ENCODE data around the gene CHRDL2. TPM values are rescaled to one million over a fixed set of nuclear protein-coding genes. Genes with fewer than 3 reads are reported as not detected.

CHRDL2 gene
- total RNA-seq, 1 experiment from 2014 or later = not detected

- DNase-seq = no peak
- Histone ChIP-seq H3K27me3 (no peaks in the 10 kb centered on the region), H3K9me3 (replicated peaks) (no peaks in the 10 kb centered on the region), H3K4me1 (0 out of 2 replicates have a peak, but pooled peaks cover 8% of the 10 kb centered on the region), H3K27ac (no peak overlapping the region), H3K4me3 (no peak overlapping the region), H3K36me3 (no peaks in the 10 kb centered on the region)
These were observed 22.1 kb downstream of the CHRDL2 start for GRCh38 chr11:74709175-74709574.

- no peaks in the 10 kb centered on the region for H3K27me3 ChIP-seq
- H3K9me3 ChIP-seq (replicated peaks) = no peaks in the 10 kb centered on the region
- no peak for DNase-seq
- H3K4me3 ChIP-seq = no peak overlapping the region
- H3K36me3 ChIP-seq = no peaks in the 10 kb centered on the region
- no peaks in the 10 kb centered on the region for H3K4me1 ChIP-seq
- H3K27ac ChIP-seq = no peak overlapping the region
These were observed 23.4 kb downstream of the CHRDL2 start for GRCh38 chr11:74707602-74708510.

GRCh38 chr11:74707182-74707581 is 24.0 kb downstream of the CHRDL2 start:
- Histone ChIP-seq H3K36me3 (no peaks in the 10 kb centered on the region), H3K4me1 (no peaks in the 10 kb centered on the region; the same call in 1 of the 2 replicates), H3K27ac (no peak overlapping the region), H3K9me3 (replicated peaks) (no peaks in the 10 kb centered on the region), H3K27me3 (no peaks in the 10 kb centered on the region), H3K4me3 (no peak overlapping the region)
- no peak for DNase-seq

GRCh38 chr11:74703211-74703610 is 28.0 kb downstream of the CHRDL2 start:
- H3K27me3 ChIP-seq = no peaks in the 10 kb centered on the region
- no peak overlapping the region for H3K4me3 ChIP-seq
- no peaks in the 10 kb centered on the region for H3K36me3 ChIP-seq
- no peak overlapping the region for H3K27ac ChIP-seq
- no peaks in the 10 kb centered on the region for H3K9me3 ChIP-seq (replicated peaks)
- DNase-seq = no peak
- H3K4me1 ChIP-seq = no peaks in the 10 kb centered on the region; the same call in 1 of the 2 replicates

- no peak overlapping the region for H3K27ac ChIP-seq
- no peaks in the 10 kb centered on the region for H3K9me3 ChIP-seq (replicated peaks)
- no peaks in the 10 kb centered on the region for H3K27me3 ChIP-seq
- no peak overlapping the region for H3K4me3 ChIP-seq
- peak; percentile 65 to 84 for DNase-seq
- no peaks in the 10 kb centered on the region for H3K36me3 ChIP-seq
- no peaks in the 10 kb centered on the region; the same call in 1 of the 2 replicates for H3K4me1 ChIP-seq
These were observed 28.7 kb downstream of the CHRDL2 start for GRCh38 chr11:74702383-74703007.

GRCh38 chr11:74701351-74701750 is 29.9 kb downstream of the CHRDL2 start:
- Histone ChIP-seq H3K4me1 (no peaks in the 10 kb centered on the region; the same call in 1 of the 2 replicates), H3K4me3 (no peak overlapping the region)

GRCh38 chr11:74699615-74700396 is 31.4 kb downstream of the CHRDL2 start:
- Histone ChIP-seq H3K27me3 (no peaks in the 10 kb centered on the region), H3K4me3 (no peak overlapping the region), H3K9me3 (replicated peaks) (no peaks in the 10 kb centered on the region), H3K4me1 (no peaks in the 10 kb centered on the region; the same call in 1 of the 2 replicates), H3K36me3 (no peaks in the 10 kb centered on the region), H3K27ac (no peak overlapping the region)
- DNase-seq = no peak

More at GRCh38 chr11:74701351-74701750, 29.9 kb downstream of the CHRDL2 start:
- Histone ChIP-seq H3K9me3 (replicated peaks) (no peaks in the 10 kb centered on the region), H3K36me3 (no peaks in the 10 kb centered on the region), H3K27me3 (no peaks in the 10 kb centered on the region), H3K27ac (no peak overlapping the region)
- no peak for DNase-seq

GRCh38 chr11:74697722-74698121 is 33.5 kb downstream of the CHRDL2 start:
- H3K36me3 ChIP-seq = no peaks in the 10 kb centered on the region
- no peak overlapping the region for H3K27ac ChIP-seq
- no peaks in the 10 kb centered on the region for H3K27me3 ChIP-seq
- DNase-seq = no peak
- H3K4me1 ChIP-seq = no peaks in the 10 kb centered on the region; the same call in 1 of the 2 replicates
- no peak overlapping the region for H3K4me3 ChIP-seq
- no peaks in the 10 kb centered on the region for H3K9me3 ChIP-seq (replicated peaks)

GRCh38 chr11:74696939-74697675 is 34.1 kb downstream of the CHRDL2 start:
- Histone ChIP-seq H3K4me3 (no peak overlapping the region), H3K27ac (no peak overlapping the region), H3K4me1 (peaks cover 2% of the 10 kb centered on the region), H3K9me3 (replicated peaks) (no peaks in the 10 kb centered on the region), H3K36me3 (no peaks in the 10 kb centered on the region), H3K27me3 (no peaks in the 10 kb centered on the region)
- DNase-seq = no peak

GRCh38 chr11:74696500-74696899 is 34.7 kb downstream of the CHRDL2 start:
- Histone ChIP-seq H3K4me1 (peaks cover 8% of the 10 kb centered on the region), H3K27me3 (no peaks in the 10 kb centered on the region), H3K9me3 (replicated peaks) (no peaks in the 10 kb centered on the region), H3K36me3 (no peaks in the 10 kb centered on the region), H3K27ac (no peak overlapping the region), H3K4me3 (no peak overlapping the region)
- DNase-seq = no peak

GRCh38 chr11:74695705-74696280 is 35.4 kb downstream of the CHRDL2 start:
- peaks cover 12% of the 10 kb centered on the region for H3K4me1 ChIP-seq
- H3K9me3 ChIP-seq (replicated peaks) = no peaks in the 10 kb centered on the region
- no peak for DNase-seq
- no peaks in the 10 kb centered on the region for H3K27me3 ChIP-seq
- H3K36me3 ChIP-seq = no peaks in the 10 kb centered on the region
- H3K27ac ChIP-seq = no peak overlapping the region
- no peak overlapping the region for H3K4me3 ChIP-seq

- no peak overlapping the region for H3K4me3 ChIP-seq
- no peaks in the 10 kb centered on the region for H3K9me3 ChIP-seq (replicated peaks)
These were observed 36.9 kb downstream of the CHRDL2 start for GRCh38 chr11:74694136-74694930.

GRCh38 chr11:74693531-74693930 is 37.7 kb downstream of the CHRDL2 start:
- Histone ChIP-seq H3K4me1 (peaks cover 12% of the 10 kb centered on the region), H3K27ac (no peak overlapping the region), H3K9me3 (replicated peaks) (no peaks in the 10 kb centered on the region), H3K27me3 (no peaks in the 10 kb centered on the region), H3K4me3 (no peak overlapping the region), H3K36me3 (no peaks in the 10 kb centered on the region)
- no peak for DNase-seq

More at GRCh38 chr11:74694136-74694930, 36.9 kb downstream of the CHRDL2 start:
- no peak for DNase-seq
- no peak overlapping the region for H3K27ac ChIP-seq
- no peaks in the 10 kb centered on the region for H3K27me3 ChIP-seq
- no peaks in the 10 kb centered on the region for H3K36me3 ChIP-seq
- peaks cover 12% of the 10 kb centered on the region for H3K4me1 ChIP-seq

All from SJCRH30 (cell line).